Endothelial cell of umbilical vein (primary cell): Measurements from ENCODE around the gene RPSA. TPM values are rescaled to one million over a fixed set of nuclear protein-coding genes. Genes with fewer than 3 reads are reported as not detected.

Experiments
- BruUV-seq: library from RNA; stranded (reverse); fragments of 400-500 nt; replicated peaks from 2 replicates; lab custom pipeline; 2021; lab: Mats Ljungman, UMichigan
- CTCF ChIA-PET: fragments of 300-600, 350-600 bp; sonication (Branson Sonifier 250); formaldehyde crosslinking; loops from one replicate; lab custom pipeline; 2021; ENCODE audit warnings: antibody characterized with exemption, inconsistent platforms; lab: Charles Lee
- POLR2A ChIA-PET: fragments of 300-600, 350-600 bp; sonication (Branson Sonifier 250); formaldehyde crosslinking; loops from one replicate; lab custom pipeline; 2021; ENCODE audit warnings: antibody characterized with exemption, inconsistent platforms; lab: Charles Lee
- DNase-seq: peaks from one replicate; pipeline ENCODE4 v3.0.0-alpha.2; 2011; ENCODE audit warnings: low read depth, low spot score
- FAIRE-seq: peaks from 2 replicates; lab custom pipeline; 2011; peaks lifted over from hg19 to GRCh38; lab: Jason Lieb, UNC
- H2AFZ ChIP-seq: 2 replicates; pipeline ENCODE4 v1.6.0; 2012; ENCODE audit warnings: low read depth, low read length, control low read depth, inconsistent platforms
- H3K27ac ChIP-seq: 2 replicates; pipeline ENCODE4 v1.5.1; 2011; ENCODE audit warnings: low read depth, mild to moderate bottlenecking, control low read depth, low read length, moderate library complexity; ENCODE audit not compliant: insufficient read depth
- H3K27me3 ChIP-seq, 2 experiments: 2 replicates each; pipeline versions ENCODE4 v1.6.0 to v1.6.1; 2011; ENCODE audit warnings: low read length in 2 of 2, mixed read lengths in 1 of 2; ENCODE audit not compliant: control insufficient read depth in 2 of 2, insufficient read depth in 2 of 2
- H3K36me3 ChIP-seq, 2 experiments: 2 replicates in 1 of 2; 3 replicates in 1 of 2; pipeline ENCODE4 v1.5.1; 2011; ENCODE audit warnings: low read length in 2 of 2, mild to moderate bottlenecking in 1 of 2, moderate library complexity in 1 of 2; ENCODE audit not compliant: control insufficient read depth in 2 of 2, insufficient read depth in 2 of 2; ENCODE audit errors: extremely low read depth in 1 of 2
- H3K4me1 ChIP-seq: 3 replicates; pipeline ENCODE4 v1.5.1; 2011; ENCODE audit warnings: mild to moderate bottlenecking, low read length; ENCODE audit not compliant: control insufficient read depth, insufficient read depth; ENCODE audit errors: extremely low read depth
- H3K4me2 ChIP-seq: 2 replicates; pipeline ENCODE4 v1.6.1; 2011; ENCODE audit warnings: low read length, control low read depth, mixed read lengths; ENCODE audit not compliant: insufficient read depth
- H3K4me3 ChIP-seq, 3 experiments: fragments of 200-600 bp in 1 of 3; sonication (generic), shearing (Covaris generic) in 1 of 3; replicated peaks in 1 of 3; 2 replicates each; pipeline ENCODE4 v1.5.1; 2011 to 2016; ENCODE audit warnings: control low read depth in 3 of 3, low read length in 3 of 3, mild to moderate bottlenecking in 2 of 3, inconsistent platforms in 1 of 3, low read depth in 1 of 3, moderate library complexity in 1 of 3; ENCODE audit not compliant: insufficient read depth in 1 of 3
- H3K79me2 ChIP-seq: 2 replicates; pipeline ENCODE4 v1.6.0; 2012; ENCODE audit warnings: low read length, inconsistent platforms; ENCODE audit not compliant: control insufficient read depth, insufficient read depth
- H3K9ac ChIP-seq: replicated peaks from 2 replicates; pipeline ENCODE3; 2011; ENCODE audit warnings: low read length, control low read depth; ENCODE audit not compliant: insufficient read depth; ENCODE audit errors: extremely low read depth
- H3K9me1 ChIP-seq: replicated peaks from 3 replicates; pipeline ENCODE4 v1.6.0; 2011; ENCODE audit warnings: mild to moderate bottlenecking, low read length; ENCODE audit not compliant: control insufficient read depth, insufficient read depth; ENCODE audit errors: extremely low read depth
- H3K9me3 ChIP-seq: replicated peaks from 2 replicates; pipeline ENCODE4 v1.5.1; 2012; ENCODE audit warnings: low read length, inconsistent platforms; ENCODE audit not compliant: control insufficient read depth, insufficient read depth
- H4K20me1 ChIP-seq: replicated peaks from 2 replicates; pipeline ENCODE3; 2011; ENCODE audit warnings: mild to moderate bottlenecking, low read length; ENCODE audit not compliant: control insufficient read depth, insufficient read depth; ENCODE audit errors: extremely low read depth
- CTCF ChIP-seq, 2 donors: IDR thresholded peaks; 1 replicate in 1 of 2; 2 replicates in 1 of 2; pipeline ENCODE4 v1.5.1; 2011; ENCODE audit warnings: low read length in 2 of 2, mild to moderate bottlenecking in 2 of 2, moderate library complexity in 2 of 2, control low read depth in 1 of 2, inconsistent platforms in 1 of 2, low read depth in 1 of 2; ENCODE audit not compliant: insufficient read depth in 1 of 2; ENCODE audit errors: extremely low read depth in 1 of 2
- EZH2 ChIP-seq: IDR thresholded peaks from 2 replicates; pipeline ENCODE4 v1.6.1; 2012; ENCODE audit warnings: borderline replicate concordance, low read depth, mild to moderate bottlenecking, moderate library complexity, low read length, inconsistent platforms; ENCODE audit not compliant: severe bottlenecking
- FOS ChIP-seq: IDR thresholded peaks from 2 replicates; pipeline ENCODE4 v1.6.1; 2011; ENCODE audit warnings: mild to moderate bottlenecking, low read length, moderate library complexity, borderline replicate concordance; ENCODE audit not compliant: insufficient read depth
- GATA2 ChIP-seq: IDR thresholded peaks from 2 replicates; pipeline ENCODE4 v1.7.0; 2011; ENCODE audit warnings: low read depth, mild to moderate bottlenecking, moderate library complexity, mixed read lengths, low read length; ENCODE audit not compliant: insufficient read length, insufficient read depth
- JUN ChIP-seq: IDR thresholded peaks from 2 replicates; pipeline ENCODE4 v1.6.1; 2011; ENCODE audit warnings: borderline replicate concordance, low read depth; ENCODE audit not compliant: insufficient read length, insufficient read depth
- MYC ChIP-seq: IDR thresholded peaks from one replicate; pipeline ENCODE4 v1.6.1; 2011; ENCODE audit warnings: mild to moderate bottlenecking, low read depth, low read length
- POLR2A ChIP-seq: IDR thresholded peaks from 2 replicates; pipeline ENCODE4 v1.6.1; 2012; ENCODE audit warnings: low read depth, mild to moderate bottlenecking, control low read depth, low read length
- POLR2AphosphoS5 ChIP-seq: IDR thresholded peaks from 2 replicates; pipeline ENCODE4 v1.6.1; 2012; ENCODE audit warnings: low read depth, mild to moderate bottlenecking, control low read depth, low read length, moderate library complexity; ENCODE audit not compliant: insufficient read depth
- dilution Hi-C: fragments of 300-500 bp; cut with MboI; formaldehyde crosslinking; loops from one replicate; pipeline ENCODE4 v1.15.0; 2019; ENCODE audit warnings: low sequenced_read_pairs; ENCODE audit not compliant: extremely low pct_ligation_motif_present
- intact Hi-C: fragments of 100-400 bp; cut with micrococcal nuclease; formaldehyde crosslinking; loops from one replicate; pipeline ENCODE4 v1.10.0; 2022
- polyA plus RNA-seq, 4 experiments: library from polyadenylated mRNA; depleted of rRNA in 3 of 4; stranded (reverse) in 3 of 4; unstranded in 1 of 4; fragments of >200 nt; gene quantifications; 2 replicates each; pipeline versions ENCODE4 v1.2.1 to v1.2.3, GENCODE V29; 2011 to 2012; ENCODE audit warnings: missing spikeins in 1 of 4
- total RNA-seq: library from RNA; stranded (reverse); gene quantifications from 2 replicates; pipeline ENCODE4 v1.2.3, GENCODE V29; 2021
- TF ChIP-seq, protein P1 (sequence below): IDR thresholded peaks from 2 replicates; pipeline ENCODE4 v1.6.1; 2011; ENCODE audit not compliant: insufficient read depth, insufficient read length

RPSA gene
- total and polyA plus RNA-seq, 2 donors (not counting 3 experiments of a cell fraction or from before 2014, with no cell fraction given), result 1,357 to 3,687 TPM

- TF ChIP-seq MYC (no peak), FOS (no peak), POLR2AphosphoS5 (no peak), POLR2A (no peak), JUN (no peak), CTCF (IDR thresholded peaks at IDR 0.05; ENCODE audit: extremely low read depth in 1 of 2, insufficient read depth in 1 of 2, low read depth in 1 of 2, low read length in 2 of 2) (no peak), GATA2 (no peak), EZH2 (no peak)
- TF ChIP-seq, protein P1, sequence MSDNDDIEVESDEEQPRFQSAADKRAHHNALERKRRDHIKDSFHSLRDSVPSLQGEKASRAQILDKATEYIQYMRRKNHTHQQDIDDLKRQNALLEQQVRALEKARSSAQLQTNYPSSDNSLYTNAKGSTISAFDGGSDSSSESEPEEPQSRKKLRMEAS, result no peak
- H3K4me2 ChIP-seq, result no peak overlapping the region
- H4K20me1 ChIP-seq, result no peaks in the 10 kb centered on the region
- no peaks in the 10 kb centered on the region for H3K27me3 ChIP-seq
- POLR2A ChIA-PET, result no interaction called here
- H3K36me3 ChIP-seq, result no peaks in the 10 kb centered on the region
- no TSS peak for BruUV-seq
- H3K9me3 ChIP-seq, result no peaks in the 10 kb centered on the region
- DNase-seq, result no peak
- dilution Hi-C loops (no loop called here), intact Hi-C loops (no loop called here)
- H3K4me1 ChIP-seq, result peaks cover 7% of the 10 kb centered on the region
- no peak for FAIRE-seq
- H3K4me3 ChIP-seq, result no peak overlapping the region
- CTCF ChIA-PET, result interaction anchor here (1.2 kb wide), 1 partner anchor 13 kb away, joined by 4 read pairs; no protein-coding TSS in a partner anchor
- H3K9ac ChIP-seq, result no peak overlapping the region
- H3K9me1 ChIP-seq, result no peaks in the 10 kb centered on the region
- no peaks in the 10 kb centered on the region for H3K79me2 ChIP-seq
- H2AFZ ChIP-seq, result peak overlapping the region; percentile 15
- no peak overlapping the region for H3K27ac ChIP-seq
Measured at GRCh38 chr3:39434574-39434973, 28.1 kb downstream of the RPSA start.
